ENCODE data around the gene SUGCT. TPM values are rescaled to one million over a fixed set of nuclear protein-coding genes. Genes with fewer than 3 reads are reported as not detected.

SUGCT gene
- total and polyA plus RNA-seq, 2 of the 8 experiments (the other 6 are each of a cell fraction or from before 2014, with no cell fraction given): 2.8 to 5.4 TPM

DNA sequence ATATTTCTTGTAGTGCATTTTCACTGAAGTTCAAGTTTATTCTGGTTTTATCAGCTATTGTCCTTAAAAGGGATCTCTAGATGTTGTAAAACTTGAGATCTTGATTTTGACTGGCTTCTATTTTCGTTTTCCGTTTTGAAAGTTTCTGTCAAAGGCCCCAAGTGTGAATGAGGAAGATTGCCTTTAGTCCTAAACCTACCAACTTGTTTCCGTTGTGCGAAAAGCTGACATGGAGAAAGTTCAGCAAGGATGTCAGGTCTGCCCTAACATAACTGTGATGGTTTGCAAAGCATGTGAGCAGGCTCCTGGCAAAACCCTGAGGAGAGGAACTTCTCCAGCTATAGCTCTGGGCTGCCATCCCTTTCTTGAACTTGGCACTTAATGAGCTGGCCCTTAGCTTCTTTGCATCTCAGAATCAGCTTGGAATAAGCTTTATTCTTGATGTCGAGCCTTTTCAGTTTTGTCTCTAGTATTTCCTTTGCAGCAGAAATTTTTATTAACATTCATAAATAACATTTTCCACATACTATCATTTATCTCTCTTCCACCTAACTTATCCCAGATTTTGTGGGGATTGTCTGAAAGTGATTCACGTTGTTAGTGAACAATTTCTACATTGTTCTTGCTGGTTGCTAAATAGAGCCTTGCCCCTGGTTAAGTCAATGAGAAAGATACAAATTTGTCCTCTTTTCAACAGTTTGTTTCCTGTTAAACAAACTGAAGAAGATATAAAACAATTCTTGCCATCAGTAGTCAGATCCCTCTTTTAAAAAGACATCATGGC lies 559.4 kb downstream of the SUGCT start (continued):
- no peak for TF ChIP-seq HDAC2 (IDR thresholded peaks at IDR 0.05; ENCODE audit: borderline replicate concordance in 1 of 2, low read depth in 2 of 2, low read length in 2 of 2)
